CD4-positive, CD25-positive, alpha-beta regulatory T cell (primary cell): ENCODE data around the gene P4HTM. TPM values are rescaled to one million over a fixed set of nuclear protein-coding genes. Genes with fewer than 3 reads are reported as not detected.

Source experiments
- ATAC-seq, 2 donors: fragments of 150-1000 bp; cut with Tn5 transposase; one replicate each; pipeline ENCODE4 v1.10.0; 2021; ENCODE audit warnings: low read depth in 2 of 2, moderate number of reproducible peaks in 2 of 2, moderate library complexity in 1 of 2
- DNase-seq, 3 donors: peaks; one replicate each; pipeline versions ENCODE4 v3.0.0 to v3.0.0-alpha.2; 2012 to 2022; ENCODE audit warnings: mixed read lengths in 1 of 3
- H3K27ac ChIP-seq: one replicate; pipeline ENCODE4 v1.7.0; 2013; ENCODE audit warnings: mild to moderate bottlenecking, low read length; ENCODE audit not compliant: insufficient read depth, poor library complexity, severe bottlenecking
- H3K27me3 ChIP-seq: one replicate; pipeline ENCODE4 v1.7.0; 2013; ENCODE audit warnings: low read length; ENCODE audit not compliant: control insufficient read depth, insufficient read depth
- H3K36me3 ChIP-seq: one replicate; pipeline ENCODE4 v1.7.0; 2013; ENCODE audit warnings: mild to moderate bottlenecking, low read length, moderate library complexity; ENCODE audit not compliant: control insufficient read depth, insufficient read depth
- H3K4me1 ChIP-seq: 2 replicates; pipeline ENCODE4 v1.7.0; 2013; ENCODE audit warnings: mild to moderate bottlenecking, low read length; ENCODE audit not compliant: insufficient read depth, control insufficient read depth, poor library complexity, severe bottlenecking
- H3K4me3 ChIP-seq: one replicate; pipeline ENCODE4 v1.7.0; 2013; ENCODE audit warnings: low read depth, mild to moderate bottlenecking, low read length, moderate library complexity
- H3K9me3 ChIP-seq, 2 experiments: 1 replicate in 1 of 2; 2 replicates in 1 of 2; pipeline ENCODE4 v1.7.0; 2013; ENCODE audit warnings: low read length in 2 of 2, mild to moderate bottlenecking in 1 of 2, moderate library complexity in 1 of 2; ENCODE audit not compliant: control insufficient read depth in 2 of 2
- H3K27ac Mint-ChIP-seq, 3 donors: one replicate each; pipeline ENCODE4 v1.8.0; 2020 to 2022; ENCODE audit warnings: mild to moderate bottlenecking in 3 of 3, mixed read lengths in 3 of 3, moderate library complexity in 2 of 3
- H3K27me3 Mint-ChIP-seq: one replicate; pipeline ENCODE4 v1.8.0; 2022; ENCODE audit warnings: mild to moderate bottlenecking, mixed read lengths
- H3K36me3 Mint-ChIP-seq: one replicate; pipeline ENCODE4 v1.8.0; 2020; ENCODE audit warnings: mixed read lengths
- H3K4me1 Mint-ChIP-seq, 4 donors: one replicate each; pipeline ENCODE4 v1.8.0; 2020 to 2022; ENCODE audit warnings: mixed read lengths in 4 of 4, mild to moderate bottlenecking in 1 of 4
- H3K4me3 Mint-ChIP-seq, 4 donors: one replicate each; pipeline ENCODE4 v1.8.0; 2020 to 2022; ENCODE audit warnings: mild to moderate bottlenecking in 4 of 4, mixed read lengths in 4 of 4, moderate library complexity in 3 of 4
- H3K9me3 Mint-ChIP-seq, 7 donors: one replicate each; pipeline ENCODE4 v1.8.0; 2020 to 2022; ENCODE audit warnings: mixed read lengths in 7 of 7, mild to moderate bottlenecking in 3 of 7, moderate library complexity in 2 of 7
- polyA plus RNA-seq, 4 donors: library from polyadenylated mRNA; unstranded; fragments of 300-500 nt; fragmentation: Illumina TruSeq; gene quantifications; one replicate each; pipeline ENCODE4 v1.2.3, GENCODE V29; 2021
- total RNA-seq: library from RNA; stranded (reverse); gene quantifications from one replicate; pipeline ENCODE4 v1.2.3, GENCODE V29; 2022

Gene P4HTM
- total and polyA plus RNA-seq, 5 donors from 2014 or later: 19.5 to 39.2 (median 25.1) TPM

GRCh38 chr3:48985831-48986376 lies 4.1 kb upstream of the P4HTM start:
- Mint-ChIP-seq H3K27ac (peak overlapping the region in 2 of 3 donors; percentile 47 to 70), H3K4me1 (peaks cover 7 to 26% (median 18%) of the 10 kb centered on the region in 4 donors), H3K27me3 (no peaks in the 10 kb centered on the region), H3K4me3 (peak overlapping the region in 1 of 4 donors; percentile 67), H3K9me3 (no peaks in the 10 kb centered on the region), H3K36me3 (peaks cover 20% of the 10 kb centered on the region)
- peaks cover 33% of the 10 kb centered on the region for H3K36me3 ChIP-seq
- no peaks in the 10 kb centered on the region for H3K27me3 ChIP-seq
- H3K4me3 ChIP-seq: no peak overlapping the region
- peaks cover 18% of the 10 kb centered on the region for H3K4me1 ChIP-seq
- H3K9me3 ChIP-seq: no peaks in the 10 kb centered on the region
- no peak overlapping the region for H3K27ac ChIP-seq
- DNase-seq (no peak), ATAC-seq (no peak)

- H3K4me3 ChIP-seq: peak overlapping the region; percentile 73
- peaks cover 4% of the 10 kb centered on the region for H3K36me3 Mint-ChIP-seq
- no peaks in the 10 kb centered on the region for H3K9me3 ChIP-seq
- no peaks in the 10 kb centered on the region for H3K27me3 ChIP-seq
- no peak for DNase-seq
- peaks cover under 1% of the 10 kb centered on the region for H3K36me3 ChIP-seq
- peak overlapping the region; percentile 91 to 97 (median 94) for H3K4me3 Mint-ChIP-seq
- peaks cover 21 to 54% (median 34%) of the 10 kb centered on the region in 4 donors for H3K4me1 Mint-ChIP-seq
- peak overlapping the region; percentile 65 for H3K27ac ChIP-seq
- no peaks in the 10 kb centered on the region for H3K27me3 Mint-ChIP-seq
- H3K9me3 Mint-ChIP-seq: no peaks in the 10 kb centered on the region
- H3K4me1 ChIP-seq: peaks cover 32% of the 10 kb centered on the region
- ATAC-seq: no peak
- peak overlapping the region; percentile 80 to 93 (median 90) for H3K27ac Mint-ChIP-seq
Observed at GRCh38 chr3:48989126-48989795, 780 bp upstream of the P4HTM start.

GRCh38 chr3:48990636-48991469 lies 812 bp downstream of the P4HTM start:
- H3K9me3 ChIP-seq: no peaks in the 10 kb centered on the region
- Mint-ChIP-seq H3K9me3 (no peaks in the 10 kb centered on the region), H3K4me3 (peak overlapping the region; percentile 93 to 98 (median 95)), H3K27me3 (no peaks in the 10 kb centered on the region), H3K36me3 (peaks cover 8% of the 10 kb centered on the region), H3K4me1 (peaks cover 21 to 64% (median 36%) of the 10 kb centered on the region in 4 donors), H3K27ac (peak overlapping the region; percentile 90 to 95 (median 91))
- ATAC-seq: no peak
- H3K4me3 ChIP-seq: peak overlapping the region; percentile 92
- H3K36me3 ChIP-seq: no peaks in the 10 kb centered on the region
- peak overlapping the region; percentile 75 for H3K27ac ChIP-seq
- peaks cover 32% of the 10 kb centered on the region for H3K4me1 ChIP-seq
- no peaks in the 10 kb centered on the region for H3K27me3 ChIP-seq
- DNase-seq: peak; percentile 25 to 57 (median 34)

GRCh38 chr3:48991851-48992545 lies 2.0 kb downstream of the P4HTM start:
- peak overlapping the region; percentile 75 for H3K27ac ChIP-seq
- DNase-seq (no peak), ATAC-seq (no peak)
- Mint-ChIP-seq H3K27ac (peak overlapping the region; percentile 52 to 95 (median 90)), H3K4me1 (peaks cover 21 to 63% (median 34%) of the 10 kb centered on the region in 4 donors), H3K27me3 (no peaks in the 10 kb centered on the region), H3K9me3 (no peaks in the 10 kb centered on the region), H3K36me3 (peaks cover 8% of the 10 kb centered on the region), H3K4me3 (peak overlapping the region; percentile 93 to 98 (median 95))
- peak overlapping the region; percentile 92 for H3K4me3 ChIP-seq
- no peaks in the 10 kb centered on the region for H3K27me3 ChIP-seq
- H3K4me1 ChIP-seq: peaks cover 32% of the 10 kb centered on the region
- no peaks in the 10 kb centered on the region for H3K9me3 ChIP-seq
- no peaks in the 10 kb centered on the region for H3K36me3 ChIP-seq

GRCh38 chr3:48993834-48994233 lies 3.8 kb downstream of the P4HTM start:
- no peak for ATAC-seq
- Histone ChIP-seq H3K4me1 (peaks cover 26% of the 10 kb centered on the region), H3K4me3 (no peak overlapping the region), H3K27ac (no peak overlapping the region), H3K9me3 (no peaks in the 10 kb centered on the region), H3K27me3 (no peaks in the 10 kb centered on the region), H3K36me3 (no peaks in the 10 kb centered on the region)
- H3K27me3 Mint-ChIP-seq: no peaks in the 10 kb centered on the region
- H3K4me1 Mint-ChIP-seq: peaks cover 15 to 53% (median 31%) of the 10 kb centered on the region in 4 donors
- DNase-seq: no peak
- H3K9me3 Mint-ChIP-seq: no peaks in the 10 kb centered on the region
- H3K27ac Mint-ChIP-seq: peak overlapping the region in 2 of 3 donors; percentile 69 to 72
- peak overlapping the region in 1 of 4 donors; percentile 96 for H3K4me3 Mint-ChIP-seq
- peaks cover 8% of the 10 kb centered on the region for H3K36me3 Mint-ChIP-seq

- no peak overlapping the region for H3K4me3 Mint-ChIP-seq
- no peaks in the 10 kb centered on the region for H3K27me3 Mint-ChIP-seq
- H3K9me3 Mint-ChIP-seq: no peaks in the 10 kb centered on the region
- Histone ChIP-seq H3K27ac (no peak overlapping the region), H3K9me3 (no peaks in the 10 kb centered on the region), H3K27me3 (no peaks in the 10 kb centered on the region), H3K4me3 (no peak overlapping the region), H3K36me3 (no peaks in the 10 kb centered on the region), H3K4me1 (peaks cover 7% of the 10 kb centered on the region)
- DNase-seq (no peak), ATAC-seq (no peak)
- no peak overlapping the region for H3K27ac Mint-ChIP-seq
- H3K36me3 Mint-ChIP-seq: peaks cover 8% of the 10 kb centered on the region
- peaks cover 11 to 32% (median 19%) of the 10 kb centered on the region in 4 donors for H3K4me1 Mint-ChIP-seq
Observed at GRCh38 chr3:48996640-48997039, 6.6 kb downstream of the P4HTM start.

GRCh38 chr3:48997102-48997635 lies 7.1 kb downstream of the P4HTM start:
- H3K4me3 ChIP-seq: no peak overlapping the region
- Mint-ChIP-seq H3K27ac (no peak overlapping the region), H3K27me3 (no peaks in the 10 kb centered on the region), H3K36me3 (peaks cover 8% of the 10 kb centered on the region), H3K9me3 (no peaks in the 10 kb centered on the region), H3K4me1 (peaks cover 7 to 27% (median 14%) of the 10 kb centered on the region in 4 donors), H3K4me3 (no peak overlapping the region)
- no peak for ATAC-seq
- no peaks in the 10 kb centered on the region for H3K9me3 ChIP-seq
- peaks cover 2% of the 10 kb centered on the region for H3K4me1 ChIP-seq
- no peaks in the 10 kb centered on the region for H3K36me3 ChIP-seq
- no peak overlapping the region for H3K27ac ChIP-seq
- no peaks in the 10 kb centered on the region for H3K27me3 ChIP-seq
- no peak for DNase-seq
